ENCODE data around the gene CYB5RL.

CYB5RL gene

GRCh38 chr1:54159733-54160316 lies 40.0 kb downstream of the CYB5RL start:
- no peak for DNase-seq (ENCODE audit: low read depth in 2 of 2)

- DNase-seq (ENCODE audit: low read depth in 2 of 2) = no peak
Observed at GRCh38 chr1:54158071-54158470, 41.8 kb downstream of the CYB5RL start.

- DNase-seq (ENCODE audit: low read depth in 2 of 2) = no peak
Observed at GRCh38 chr1:54157401-54157800, 42.4 kb downstream of the CYB5RL start.

GRCh38 chr1:54156986-54157385 lies 42.8 kb downstream of the CYB5RL start:
- no peak for DNase-seq (ENCODE audit: low read depth in 2 of 2)

- no peak for DNase-seq (ENCODE audit: low read depth in 2 of 2)
Observed at GRCh38 chr1:54156201-54156600, 43.6 kb downstream of the CYB5RL start.

GRCh38 chr1:54153535-54154439 lies 46.0 kb downstream of the CYB5RL start:
- no peak for DNase-seq (ENCODE audit: low read depth in 2 of 2)

GRCh38 chr1:54152696-54153095 lies 47.1 kb downstream of the CYB5RL start, which contains the start of gene CDCP2:
Gene CDCP2, minus strand, starts transcription at chr1:54153000. Its CDS starts 78 bp downstream, at chr1:54152922.
- no peak for DNase-seq (ENCODE audit: low read depth in 2 of 2)

- DNase-seq (ENCODE audit: low read depth in 2 of 2) = no peak
Observed at GRCh38 chr1:54151013-54151412, 48.8 kb downstream of the CYB5RL start.

Measured in stimulated activated CD8-positive, alpha-beta memory T cell treated with anti-CD3 and anti-CD28 coated beads, Interleukin-15, amount 100 ng/mL, for 48 hours (primary cell).